ENCODE results near the gene ROBO4. TPM values are rescaled to one million over a fixed set of nuclear protein-coding genes. Genes with fewer than 3 reads are reported as not detected.

Gene ROBO4
- total RNA-seq, 4 donors from 2014 or later, result 4.8 to 31.8 (median 6.4) TPM

DNA sequence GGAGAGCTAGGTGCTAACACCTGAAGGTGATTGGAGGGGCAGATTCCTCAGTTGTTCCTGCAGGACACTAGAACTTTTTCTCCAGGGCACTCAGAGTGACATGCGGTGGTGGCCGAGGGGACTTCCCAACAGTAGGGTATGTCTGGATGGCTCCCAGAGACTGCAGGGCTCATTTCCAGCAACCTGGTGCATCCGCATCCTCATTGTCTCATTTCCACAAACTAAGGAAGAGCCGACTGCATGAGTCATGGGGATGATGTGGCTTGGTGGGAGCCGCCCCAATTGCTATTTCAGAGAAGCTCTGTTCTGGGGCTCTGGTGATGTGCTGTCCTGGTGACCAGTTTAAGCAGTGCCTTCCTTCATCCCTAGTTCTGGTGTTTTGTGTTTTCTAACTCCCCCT lies 2.8 kb upstream of the ROBO4 start:
- WGBS, 2 donors (ENCODE audit: low coverage in 1 of 2), result 80% methylated on average over 5 of the region's 5 CpGs; no CpG with 5 or more reads in 1 of the 2 donors
- Histone ChIP-seq H3K4me1 (no peaks in the 10 kb centered on the region), H3K4me3 (no peak overlapping the region), H3K9me3 (no peaks in the 10 kb centered on the region), H3K27ac (peak overlapping the region in 1 of 4 donors; percentile 6), H3K36me3 (no peaks in the 10 kb centered on the region), H3K27me3 (peaks cover 8% of the 10 kb centered on the region)
- in situ Hi-C loops (cut with MboI; ENCODE audit: low pct_ligation_motif_present in 1 of 4, low pct_unique_long_range_greater_than_20kb in 1 of 4, low sequenced_read_pairs in 3 of 4) (no loop called here), intact Hi-C loops (cut with DNase I; ENCODE audit: low total_unique reads) (no loop called here)
- no peak for DNase-seq
- TF ChIP-seq POLR2AphosphoS5 (IDR thresholded peaks at IDR 0.05), result no peak
- TF ChIP-seq EP300 (IDR thresholded peaks at IDR 0.05; ENCODE audit: low read depth), result no peak
- no peak for TF ChIP-seq POLR2A (IDR thresholded peaks at IDR 0.05)

DNA sequence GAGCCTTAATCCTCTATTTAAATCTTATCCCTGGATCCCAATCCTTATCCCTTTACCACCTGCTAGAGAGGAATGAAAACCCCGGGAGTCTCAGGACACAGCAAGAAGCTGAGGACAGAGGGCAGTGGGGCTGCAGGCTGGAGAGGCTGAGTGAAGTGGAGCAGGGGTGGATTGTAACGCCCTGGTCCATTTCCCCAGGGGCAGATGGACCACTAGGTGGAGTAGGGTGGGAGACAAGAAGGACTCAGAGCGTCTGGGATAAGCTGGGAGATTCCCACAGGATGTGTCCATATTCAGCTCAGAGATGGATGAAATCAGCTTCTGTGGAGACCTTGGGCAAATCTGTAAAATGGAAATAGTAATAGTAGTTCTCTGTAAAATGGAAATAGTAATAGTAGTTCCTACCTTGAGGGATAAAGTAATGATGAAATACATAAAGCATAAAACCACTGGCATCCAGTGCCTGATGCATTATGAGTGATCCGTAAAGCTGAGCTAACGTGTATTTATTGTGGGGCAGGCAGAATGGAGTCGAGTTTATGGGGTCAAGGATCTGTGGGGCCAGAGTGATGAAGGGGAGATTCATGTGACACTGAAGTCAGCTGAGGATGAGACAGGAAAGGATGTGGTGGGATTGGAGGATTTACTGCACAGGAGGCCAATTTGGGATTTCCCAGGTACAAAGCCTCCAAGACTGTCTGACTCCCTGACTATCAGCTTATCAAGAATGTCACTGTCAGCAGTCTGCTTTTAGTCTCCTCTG lies 1.9 kb upstream of the ROBO4 start:
- intact Hi-C loops (cut with DNase I; ENCODE audit: low total_unique reads), result no loop called here
- no peak for DNase-seq
- H3K4me1 ChIP-seq, result no peaks in the 10 kb centered on the region
- TF ChIP-seq POLR2A (IDR thresholded peaks at IDR 0.05) (no peak), POLR2AphosphoS5 (IDR thresholded peaks at IDR 0.05) (no peak), EP300 (IDR thresholded peaks at IDR 0.05; ENCODE audit: low read depth) (no peak)
- TF ChIP-seq, protein P1, sequence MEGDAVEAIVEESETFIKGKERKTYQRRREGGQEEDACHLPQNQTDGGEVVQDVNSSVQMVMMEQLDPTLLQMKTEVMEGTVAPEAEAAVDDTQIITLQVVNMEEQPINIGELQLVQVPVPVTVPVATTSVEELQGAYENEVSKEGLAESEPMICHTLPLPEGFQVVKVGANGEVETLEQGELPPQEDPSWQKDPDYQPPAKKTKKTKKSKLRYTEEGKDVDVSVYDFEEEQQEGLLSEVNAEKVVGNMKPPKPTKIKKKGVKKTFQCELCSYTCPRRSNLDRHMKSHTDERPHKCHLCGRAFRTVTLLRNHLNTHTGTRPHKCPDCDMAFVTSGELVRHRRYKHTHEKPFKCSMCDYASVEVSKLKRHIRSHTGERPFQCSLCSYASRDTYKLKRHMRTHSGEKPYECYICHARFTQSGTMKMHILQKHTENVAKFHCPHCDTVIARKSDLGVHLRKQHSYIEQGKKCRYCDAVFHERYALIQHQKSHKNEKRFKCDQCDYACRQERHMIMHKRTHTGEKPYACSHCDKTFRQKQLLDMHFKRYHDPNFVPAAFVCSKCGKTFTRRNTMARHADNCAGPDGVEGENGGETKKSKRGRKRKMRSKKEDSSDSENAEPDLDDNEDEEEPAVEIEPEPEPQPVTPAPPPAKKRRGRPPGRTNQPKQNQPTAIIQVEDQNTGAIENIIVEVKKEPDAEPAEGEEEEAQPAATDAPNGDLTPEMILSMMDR (IDR thresholded peaks at IDR 0.05), result no peak
- no peaks in the 10 kb centered on the region for H3K9me3 ChIP-seq
- no peaks in the 10 kb centered on the region for H3K36me3 ChIP-seq
- 45 to 50% methylated on average over 6 of the region's 6 CpGs for WGBS, 2 donors (ENCODE audit: low coverage in 1 of 2)
- in situ Hi-C loops (cut with MboI; ENCODE audit: low pct_ligation_motif_present in 1 of 4, low pct_unique_long_range_greater_than_20kb in 1 of 4, low sequenced_read_pairs in 3 of 4), result no loop called here
- H3K27ac ChIP-seq, result peak overlapping the region; percentile 14 to 57 (median 43)
- no peak overlapping the region for H3K4me3 ChIP-seq
- peaks cover 8% of the 10 kb centered on the region for H3K27me3 ChIP-seq

DNA sequence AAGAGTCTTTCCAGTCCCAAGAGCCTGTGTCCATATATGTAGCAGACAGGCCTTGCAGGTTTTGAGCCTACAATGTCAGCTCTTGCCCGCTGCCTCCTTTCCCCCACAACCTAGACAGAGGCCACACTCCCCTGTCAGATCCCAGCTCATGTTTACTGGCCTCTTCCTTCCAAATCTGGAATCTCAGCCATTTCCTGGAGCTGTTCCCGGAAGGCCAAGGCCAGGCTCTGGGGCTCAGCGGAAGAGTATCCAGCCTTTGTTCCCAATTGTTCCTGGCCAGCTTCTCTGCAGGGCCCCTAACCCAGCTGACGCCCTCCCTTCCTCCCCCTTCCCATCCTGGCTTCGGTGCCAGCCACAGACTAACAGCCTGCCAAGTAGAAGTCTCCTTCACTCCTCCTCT lies 1.0 kb upstream of the ROBO4 start:
- intact Hi-C loops (cut with DNase I; ENCODE audit: low total_unique reads), result no loop called here
- TF ChIP-seq, protein P1 (IDR thresholded peaks at IDR 0.05), result no peak
- TF ChIP-seq EP300 (IDR thresholded peaks at IDR 0.05; ENCODE audit: low read depth) (no peak), POLR2AphosphoS5 (IDR thresholded peaks at IDR 0.05) (no peak), POLR2A (IDR thresholded peaks at IDR 0.05) (no peak)
- 62 to 80% methylated on average over 1 to 5 of the region's 5 CpGs for WGBS, 2 donors (ENCODE audit: low coverage in 1 of 2)
- in situ Hi-C loops (cut with MboI; ENCODE audit: low pct_ligation_motif_present in 1 of 4, low pct_unique_long_range_greater_than_20kb in 1 of 4, low sequenced_read_pairs in 3 of 4), result no loop called here
- no peak overlapping the region for H3K4me3 ChIP-seq
- peaks cover 8% of the 10 kb centered on the region for H3K27me3 ChIP-seq
- peak overlapping the region; percentile 14 to 57 (median 43) for H3K27ac ChIP-seq
- H3K36me3 ChIP-seq, result no peaks in the 10 kb centered on the region
- DNase-seq, result no peak
- H3K9me3 ChIP-seq, result no peaks in the 10 kb centered on the region
- H3K4me1 ChIP-seq, result no peaks in the 10 kb centered on the region

DNA sequence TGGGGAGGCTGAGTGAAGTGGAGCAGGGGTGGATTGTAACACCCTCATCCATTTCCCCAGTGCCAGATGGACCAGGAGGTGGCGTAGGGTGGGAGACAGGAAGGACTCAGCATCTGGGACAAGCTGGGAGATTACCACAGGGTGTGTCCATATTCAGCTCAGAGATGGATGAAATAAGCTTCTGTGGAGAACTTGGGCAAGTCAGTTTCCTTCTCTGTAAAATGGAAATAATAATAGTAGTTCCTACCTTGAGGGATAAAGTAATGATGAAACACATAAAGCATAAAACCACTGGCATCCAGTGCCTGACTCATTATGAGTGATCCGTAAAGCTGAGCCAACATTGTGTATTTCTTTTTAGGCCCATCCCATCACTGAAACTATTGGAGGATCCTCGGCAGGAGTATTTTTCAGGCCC lies 607 bp upstream of the ROBO4 start:
- H3K9me3 ChIP-seq, result no peaks in the 10 kb centered on the region
- intact Hi-C loops (cut with DNase I; ENCODE audit: low total_unique reads) (no loop called here), in situ Hi-C loops (cut with MboI; ENCODE audit: low pct_ligation_motif_present in 1 of 4, low pct_unique_long_range_greater_than_20kb in 1 of 4, low sequenced_read_pairs in 3 of 4) (no loop called here)
- H3K36me3 ChIP-seq, result no peaks in the 10 kb centered on the region
- peak overlapping the region in 3 of 4 donors; percentile 37 to 57 (median 49) for H3K27ac ChIP-seq
- no peak for TF ChIP-seq EP300 (IDR thresholded peaks at IDR 0.05; ENCODE audit: low read depth)
- peaks cover 8% of the 10 kb centered on the region for H3K27me3 ChIP-seq
- no peak overlapping the region for H3K4me3 ChIP-seq
- WGBS, 2 donors (ENCODE audit: low coverage in 1 of 2), result 52 to 57% methylated on average over 2 to 3 of the region's 3 CpGs
- no peaks in the 10 kb centered on the region for H3K4me1 ChIP-seq
- no peak for DNase-seq

DNA sequence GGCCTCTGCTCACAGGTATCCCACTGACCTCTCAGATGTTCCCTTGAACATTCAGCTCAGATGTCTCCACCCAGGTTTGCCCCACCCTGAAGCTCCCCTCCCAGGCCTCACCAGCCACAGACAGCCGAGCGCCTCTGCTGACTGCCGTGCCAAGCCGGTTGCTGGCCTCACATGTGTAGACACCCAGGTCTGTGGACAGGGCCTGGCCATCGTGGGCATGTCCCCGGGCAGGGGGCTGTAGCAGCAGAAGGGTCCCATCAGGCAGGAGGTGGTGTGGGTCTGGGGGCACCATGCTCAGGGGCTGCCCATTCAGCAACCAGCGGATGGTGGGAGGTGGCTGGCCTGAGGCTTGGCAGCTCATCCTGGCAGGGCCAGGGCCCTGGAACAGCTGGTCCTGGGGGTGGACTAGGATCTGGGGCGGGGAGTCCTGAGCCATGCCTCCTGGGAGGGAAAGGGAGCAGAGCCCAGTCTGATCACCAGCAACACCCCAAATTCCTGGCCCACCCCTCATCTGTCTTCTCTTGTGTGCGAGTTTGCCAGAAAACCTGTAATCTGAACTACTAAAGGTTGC lies 759 bp downstream of the ROBO4 start:
- in situ Hi-C loops (cut with MboI; ENCODE audit: low pct_ligation_motif_present in 1 of 4, low pct_unique_long_range_greater_than_20kb in 1 of 4, low sequenced_read_pairs in 3 of 4), result no loop called here
- WGBS, 2 donors (ENCODE audit: low coverage in 1 of 2), result 86% methylated on average over 9 of the region's 9 CpGs; no CpG with 5 or more reads in 1 of the 2 donors
- Histone ChIP-seq H3K27me3 (peaks cover 5% of the 10 kb centered on the region), H3K27ac (peak overlapping the region; percentile 7 to 57 (median 34)), H3K36me3 (no peaks in the 10 kb centered on the region), H3K4me1 (no peaks in the 10 kb centered on the region), H3K9me3 (no peaks in the 10 kb centered on the region), H3K4me3 (no peak overlapping the region)
- intact Hi-C loops (cut with DNase I; ENCODE audit: low total_unique reads), result no loop called here
- no peak for TF ChIP-seq POLR2A (IDR thresholded peaks at IDR 0.05)
- no peak for TF ChIP-seq POLR2AphosphoS5 (IDR thresholded peaks at IDR 0.05)
- TF ChIP-seq, protein P1 (IDR thresholded peaks at IDR 0.05), result no peak
- no peak for TF ChIP-seq EP300 (IDR thresholded peaks at IDR 0.05; ENCODE audit: low read depth)
- no peak for DNase-seq
